Stimulated activated CD4-positive, alpha-beta T cell treated with anti-CD3 and anti-CD28 coated beads, Interleukin-4, amount 100 ng/mL, for 1 hour (primary cell): Measurements from ENCODE around the gene WDFY2.
"Not testable (repeated sequence)": the region's sequence is repeated elsewhere in the genome, so short reads cannot be mapped to it uniquely, and the experiment has no call there.

Experiments used
- DNase-seq: peaks from one replicate; pipeline ENCODE4 v3.0.0-alpha.2; 2020

WDFY2 gene

GRCh38 chr13:51564671-51565070 is 19.6 kb upstream of the WDFY2 start:
- DNase-seq: no peak

- not testable (repeated sequence) for DNase-seq
Measured at GRCh38 chr13:51569001-51569400, 15.3 kb upstream of the WDFY2 start.

- no peak for DNase-seq
Measured at GRCh38 chr13:51576754-51577153, 7.5 kb upstream of the WDFY2 start.

DNA sequence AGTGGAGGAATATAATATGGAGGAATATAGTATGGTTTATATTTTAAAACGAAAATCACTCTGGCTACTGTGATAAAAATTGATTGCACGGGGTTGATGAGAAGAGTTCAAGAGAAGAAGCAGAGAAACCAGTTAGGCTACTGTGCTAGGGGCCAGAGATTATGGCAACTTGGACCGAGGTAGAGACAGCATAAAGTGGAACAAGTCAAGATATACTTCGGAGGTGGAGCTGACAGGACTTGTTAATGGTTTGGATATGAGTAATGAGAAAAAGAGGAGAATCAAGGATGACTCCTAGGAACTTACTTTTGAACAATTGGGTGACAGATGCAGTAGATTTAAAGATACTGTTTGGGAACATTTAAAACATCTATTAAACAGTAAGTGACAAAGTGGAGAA is 6.6 kb upstream of the WDFY2 start:
- DNase-seq: no peak

DNA sequence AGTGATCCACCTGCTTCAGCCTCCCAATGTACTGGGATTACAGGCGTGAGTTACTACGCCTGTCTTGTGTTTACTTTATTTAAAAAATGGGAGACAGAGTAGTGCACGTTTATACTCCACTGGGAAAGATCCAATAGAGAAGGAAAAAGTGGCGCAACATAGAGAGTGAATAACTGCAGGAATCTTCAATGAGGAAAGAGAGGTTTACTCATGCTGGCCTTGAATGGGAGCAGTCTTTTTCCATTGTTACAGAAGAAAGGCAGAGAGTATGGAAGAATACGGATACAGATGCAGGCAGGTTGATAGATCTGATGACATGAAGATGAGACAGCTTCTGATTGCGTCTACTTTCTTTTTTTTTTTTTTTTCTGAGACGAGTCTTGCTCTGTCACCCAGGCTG is 4.6 kb upstream of the WDFY2 start:
- DNase-seq: no peak

DNA sequence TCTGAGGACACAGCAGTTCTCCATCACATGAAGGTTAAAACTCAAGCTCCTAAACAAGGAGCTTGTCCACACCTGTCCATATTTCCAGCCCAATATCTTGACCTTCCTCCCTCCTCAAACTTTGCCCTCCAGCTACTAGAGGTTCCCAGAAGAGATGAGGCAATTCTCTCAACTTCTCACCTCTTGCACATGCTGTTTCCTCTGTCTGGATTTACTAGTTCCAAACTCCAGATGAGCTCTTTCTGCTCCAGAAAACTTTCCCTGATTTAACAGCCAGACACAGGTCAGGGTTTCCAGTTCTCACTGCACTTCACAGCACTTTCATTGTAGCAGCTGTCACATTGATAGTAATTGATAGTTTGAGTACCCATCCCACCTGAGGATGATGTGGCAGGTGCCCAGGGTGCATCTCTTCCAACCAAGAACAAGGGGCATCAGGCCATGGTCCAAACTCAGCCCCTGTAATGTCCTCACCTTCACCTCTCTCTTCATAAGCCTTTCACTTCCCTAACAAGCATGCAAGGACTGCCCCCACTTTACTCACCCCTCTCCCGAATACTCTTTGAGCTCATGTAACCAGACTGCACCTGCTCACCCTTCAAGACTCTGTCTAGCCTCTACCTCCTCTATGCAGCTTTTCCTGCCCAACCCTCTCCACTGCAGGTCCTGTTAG is 3.0 kb upstream of the WDFY2 start:
- DNase-seq: no peak

GRCh38 chr13:51583469-51583874 is 790 bp upstream of the WDFY2 start:
- no peak for DNase-seq

DNA sequence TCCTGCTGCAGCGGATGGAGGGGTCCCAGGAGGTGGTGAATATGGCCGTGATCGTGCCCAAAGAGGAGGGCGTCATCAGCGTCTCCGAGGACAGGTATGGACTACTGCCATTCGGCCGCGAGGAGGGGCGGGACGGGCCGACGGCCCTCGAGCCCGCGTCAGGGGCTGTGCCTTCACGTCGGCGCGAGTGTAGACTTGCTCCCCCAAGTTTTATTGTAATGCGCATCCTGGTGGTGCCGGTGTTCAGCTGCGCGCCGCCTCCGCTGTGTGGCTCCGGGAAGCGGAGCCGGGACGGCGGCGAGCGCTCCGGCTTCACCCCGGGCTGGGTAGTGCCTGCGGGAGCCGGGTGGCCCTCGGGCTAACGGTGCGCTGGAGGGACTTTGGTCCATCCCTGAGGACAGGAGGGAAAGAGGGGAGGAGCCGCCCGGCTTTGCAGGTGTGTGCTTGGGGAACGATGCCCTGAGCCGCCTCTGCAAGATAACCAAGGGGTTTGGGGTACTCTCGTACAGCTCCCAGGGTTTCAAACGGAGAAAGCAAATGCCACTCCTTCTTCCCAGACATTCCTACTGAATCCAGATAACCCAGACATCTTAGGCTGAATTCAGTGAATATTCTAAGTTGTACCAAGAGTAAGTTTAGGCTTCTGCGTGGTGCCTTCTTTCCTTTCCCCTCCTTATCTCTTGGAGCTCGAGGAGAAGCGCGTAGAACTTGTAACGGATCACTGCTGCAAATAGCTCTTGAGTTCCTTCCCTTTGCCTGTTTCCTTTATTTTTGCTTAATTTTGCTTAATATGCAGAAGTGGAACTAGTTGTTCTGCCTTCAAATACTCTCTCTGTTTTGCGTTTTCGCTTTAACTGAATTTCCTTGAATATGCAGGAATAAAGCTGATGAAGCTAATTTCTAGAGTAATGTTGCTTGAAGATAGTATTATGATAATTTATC is 740 bp downstream of the WDFY2 start:
- DNase-seq: peak; percentile 58

GRCh38 chr13:51585696-51586095 is 1.4 kb downstream of the WDFY2 start:
- no peak for DNase-seq

- no peak for DNase-seq
Measured at GRCh38 chr13:51587372-51587771, 3.1 kb downstream of the WDFY2 start.

DNA sequence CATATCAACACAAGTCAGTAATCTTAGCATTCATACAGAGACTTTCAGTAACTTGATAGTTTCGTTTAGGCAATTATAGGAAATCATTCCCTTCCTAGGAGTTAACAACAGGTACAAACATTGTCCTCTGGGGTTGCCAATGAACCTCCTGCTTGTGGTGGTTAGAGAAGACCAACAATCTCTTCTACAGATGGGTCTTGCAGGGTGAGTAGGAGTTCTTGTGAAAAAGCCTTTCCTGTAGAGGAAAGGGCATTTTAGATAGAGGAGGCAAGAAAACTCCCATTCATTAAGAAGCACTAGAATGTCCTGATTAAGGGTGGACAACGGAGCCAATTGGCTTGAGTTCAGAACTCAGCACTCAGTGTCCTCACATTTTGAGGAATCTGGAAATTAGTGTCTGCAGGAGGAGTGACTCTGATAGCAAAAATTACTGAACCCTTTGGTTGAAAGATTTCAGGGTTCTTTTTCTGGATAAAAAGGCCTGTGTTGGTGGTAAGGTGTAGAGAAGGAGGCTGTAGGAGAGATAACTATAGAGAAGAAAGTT is 4.2 kb downstream of the WDFY2 start:
- no peak for DNase-seq

DNA sequence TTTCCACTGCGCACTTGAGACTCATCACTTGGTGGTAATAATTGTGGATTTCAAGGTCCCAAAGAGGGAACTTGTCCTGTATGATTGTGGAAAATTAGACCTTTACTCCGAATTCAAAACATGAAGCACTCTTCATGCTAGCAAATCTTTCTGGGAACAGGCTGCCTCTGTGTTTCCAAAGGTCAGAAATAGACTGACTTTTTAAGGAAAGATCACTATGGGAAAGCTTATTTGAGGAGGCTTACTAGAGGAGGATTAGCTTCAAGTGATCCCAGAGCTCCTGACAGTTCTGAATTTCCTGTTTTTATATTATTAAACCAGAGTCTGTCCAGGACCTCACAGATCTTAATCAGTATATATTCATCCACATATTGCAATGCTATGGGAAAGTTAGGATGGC is 5.5 kb downstream of the WDFY2 start:
- DNase-seq: no peak

- DNase-seq: no peak
Measured at GRCh38 chr13:51590231-51590970, 6.1 kb downstream of the WDFY2 start.

- no peak for DNase-seq
Measured at GRCh38 chr13:51590971-51591627, 6.8 kb downstream of the WDFY2 start.

DNA sequence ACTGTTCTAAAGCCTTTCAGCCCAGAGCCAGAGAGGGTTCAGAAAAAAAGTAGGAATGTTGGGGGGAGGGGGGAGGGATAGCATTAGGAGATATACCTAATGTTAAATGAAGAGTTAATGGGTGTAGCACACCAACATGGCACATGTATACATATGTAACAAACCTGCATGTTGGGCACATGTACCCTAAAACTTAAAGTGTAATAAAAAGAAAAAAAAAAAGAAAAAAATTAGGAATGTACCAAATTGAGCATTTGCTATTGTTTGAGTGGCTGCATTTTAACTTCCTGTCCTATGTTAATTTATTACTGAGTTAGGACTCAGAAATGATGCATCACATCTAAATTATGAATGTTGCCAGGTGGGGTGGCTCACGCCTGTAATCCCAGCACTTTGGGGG is 7.7 kb downstream of the WDFY2 start:
- not testable (repeated sequence) for DNase-seq

- no peak for DNase-seq
Measured at GRCh38 chr13:51594432-51594831, 10.2 kb downstream of the WDFY2 start.

GRCh38 chr13:51595416-51595815 is 11.2 kb downstream of the WDFY2 start:
- DNase-seq: no peak

DNA sequence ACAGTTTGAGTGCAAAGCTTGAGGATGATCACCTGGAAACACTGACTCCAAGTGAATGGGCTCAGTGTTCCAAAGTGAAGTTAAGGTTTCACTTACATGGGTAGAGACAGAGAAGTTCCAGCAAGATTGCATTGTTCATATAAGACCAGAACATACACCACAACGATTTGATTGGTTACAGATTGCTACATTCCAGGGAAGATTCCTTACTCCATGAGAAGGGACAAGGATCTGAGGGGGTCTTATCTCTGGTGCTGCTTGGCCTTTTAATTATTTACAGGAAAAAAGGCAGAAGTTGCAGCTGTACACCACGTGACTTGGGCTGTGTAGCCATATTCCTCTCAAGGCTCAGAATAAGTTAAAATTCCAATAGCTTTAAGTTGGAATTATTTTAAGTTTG is 12.3 kb downstream of the WDFY2 start:
- no peak for DNase-seq

DNA sequence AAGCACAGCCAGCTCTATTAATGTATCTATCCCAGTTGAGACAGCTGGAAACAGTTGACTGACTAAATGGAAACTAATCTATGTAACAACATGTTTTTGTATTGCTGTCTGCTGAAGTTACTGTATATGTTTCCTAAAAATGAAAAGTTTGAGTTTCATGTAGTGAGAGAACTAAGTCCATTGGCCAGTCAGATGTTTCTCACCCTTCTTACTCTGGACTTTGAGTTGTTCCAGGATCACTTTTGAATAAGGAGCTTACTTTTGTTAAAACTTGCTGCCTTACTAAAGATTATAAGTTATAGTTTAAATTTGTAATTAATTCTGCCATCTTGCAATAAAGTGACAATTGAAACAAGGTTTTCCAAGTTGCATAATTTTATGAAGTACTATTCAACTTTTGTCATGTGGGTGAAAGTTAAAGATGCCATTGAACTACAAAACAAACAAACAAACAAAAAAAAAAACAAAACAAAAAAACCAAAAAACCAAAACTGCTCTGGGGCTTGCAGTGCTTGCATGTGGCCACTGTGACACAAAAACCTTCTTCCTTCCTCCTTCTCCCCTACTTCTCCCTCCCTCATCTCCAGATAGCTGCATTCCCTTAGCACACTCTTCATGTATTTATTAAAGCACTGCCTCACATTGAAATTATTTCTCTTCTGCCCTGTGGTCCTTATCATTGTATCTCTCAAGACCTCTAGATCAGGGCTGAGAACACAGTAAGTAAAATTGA is 15.3 kb downstream of the WDFY2 start:
- DNase-seq: no peak

DNA sequence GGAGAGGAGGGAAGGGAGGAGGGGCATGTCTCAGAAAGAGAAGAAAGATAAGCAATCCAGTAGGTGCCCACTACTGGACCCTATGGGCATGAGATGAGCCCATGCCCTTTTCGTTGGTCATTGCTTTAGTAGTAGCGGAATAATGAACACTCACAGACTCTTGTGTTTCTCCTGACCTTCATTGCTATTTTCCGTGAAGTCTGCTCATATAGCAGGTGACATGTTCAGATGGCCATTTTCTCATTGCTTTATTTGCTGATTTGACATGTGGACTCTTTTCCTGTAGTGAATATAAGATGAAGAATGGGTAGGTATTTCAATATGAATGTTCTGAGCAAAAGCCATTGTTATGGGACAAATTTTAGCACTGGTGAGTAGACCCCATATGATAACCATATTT is 16.4 kb downstream of the WDFY2 start:
- no peak for DNase-seq

GRCh38 chr13:51601601-51602565 is 17.6 kb downstream of the WDFY2 start:
- DNase-seq: no peak
